Ascending aorta (tissue), 2 donors: ENCODE measurements around the gene ZNF430. TPM values are rescaled to one million over a fixed set of nuclear protein-coding genes. Genes with fewer than 3 reads are reported as not detected.
A peak's percentile ranks its signal among the peaks of the same experiment; 100 is the strongest.
"Not testable (repeated sequence)": the region's sequence is repeated elsewhere in the genome, so short reads cannot be mapped to it uniquely, and the experiment has no call there.

Experiments
- DNase-seq, 2 donors: peaks; one replicate each; pipeline ENCODE4 v3.0.0-alpha.2; 2019; ENCODE audit warnings: low spot score in 2 of 2
- H3K27ac ChIP-seq, 2 donors: fragments of 200-600 bp; sonication (generic); one replicate each; pipeline ENCODE4 v1.5.1; 2016 to 2017; ENCODE audit warnings: mild to moderate bottlenecking in 1 of 2
- H3K27me3 ChIP-seq: fragments of 200-600 bp; sonication (generic); one replicate; pipeline ENCODE4 v1.5.1; 2017
- H3K36me3 ChIP-seq, 2 donors: fragments of 200-600 bp; sonication (generic); one replicate each; pipeline ENCODE4 v1.5.1; 2016
- H3K4me1 ChIP-seq, 2 donors: fragments of 200-600 bp; sonication (generic); one replicate each; pipeline ENCODE4 v1.5.1; 2016 to 2017; ENCODE audit warnings: mild to moderate bottlenecking in 1 of 2
- H3K4me3 ChIP-seq, 2 donors: fragments of 200-600 bp; sonication (generic); one replicate each; pipeline ENCODE4 v1.5.1; 2016 to 2017; ENCODE audit warnings: mild to moderate bottlenecking in 1 of 2
- H3K9me3 ChIP-seq, 2 donors: fragments of 200-600 bp; sonication (generic); one replicate each; pipeline ENCODE4 v1.5.1; 2016
- CTCF ChIP-seq, 3 experiments: fragments of 200-600 bp in 2 of 3; fragments of 450-650 bp in 1 of 3; sonication (generic) in 2 of 3; IDR thresholded peaks; one replicate each; pipeline ENCODE4 v1.5.1; 2016 to 2019; ENCODE audit warnings: antibody characterized with exemption in 3 of 3, mild to moderate bottlenecking in 1 of 3, moderate library complexity in 1 of 3
- intact Hi-C: fragments of 100-400 bp; cut with DNase I; formaldehyde crosslinking; loops from one replicate; pipeline ENCODE4 v1.15.1; 2023
- total RNA-seq: library from RNA; depleted of rRNA; stranded (reverse); fragments of >200 nt; gene quantifications from one replicate; pipeline ENCODE4 v1.1.0, GENCODE V29; 2016

The ZNF430 gene
- 5.3 TPM for total RNA-seq

- Histone ChIP-seq H3K36me3 (peaks cover under 1 to 4% of the 10 kb centered on the region in 2 donors), H3K9me3 (no peaks in the 10 kb centered on the region), H3K4me1 (peaks cover 0 to 4% of the 10 kb centered on the region in 2 donors), H3K27me3 (no peaks in the 10 kb centered on the region), H3K27ac (peak within 1 kb of the TSS; percentile 75 to 88), H3K4me3 (peak within 1 kb of the TSS; percentile 93)
- no peak for TF ChIP-seq CTCF (IDR thresholded peaks at IDR 0.05)
- DNase-seq: peak; percentile 84 to 98
- intact Hi-C loops: loop anchor here (2.0 to 10.0 kb wide), 5 partner anchors 96 to 484 kb away; partner anchors contain the start of genes ZNF429, ZNF626, ZNF66 and ZNF85
Measured at GRCh38 chr19:21020298-21021227, at the start of gene ZNF430. TSS of gene ZNF430 (plus strand) at chr19:21020657. CDS start at chr19:21020801, 144 bp downstream.

- intact Hi-C loops: not testable (repeated sequence)
Measured at GRCh38 chr19:20992788-20993187, 27.7 kb upstream of the ZNF430 start.

GRCh38 chr19:20999731-21000352 is 20.6 kb upstream of the ZNF430 start:
- no peak for TF ChIP-seq CTCF (IDR thresholded peaks at IDR 0.05)
- Histone ChIP-seq H3K27ac (no peak overlapping the region), H3K4me1 (peaks cover 0 to 3% of the 10 kb centered on the region in 2 donors), H3K36me3 (no peaks in the 10 kb centered on the region), H3K27me3 (no peaks in the 10 kb centered on the region), H3K9me3 (no peaks in the 10 kb centered on the region), H3K4me3 (peak overlapping the region; percentile 56)
- intact Hi-C loops: no loop called here
- DNase-seq: peak; percentile 65 to 88

More at GRCh38 chr19:20992788-20993187, 27.7 kb upstream of the ZNF430 start:
- H3K27me3 ChIP-seq, H3K27ac ChIP-seq, H3K36me3 ChIP-seq, H3K4me1 ChIP-seq, H3K9me3 ChIP-seq, H3K4me3 ChIP-seq, DNase-seq: not testable (repeated sequence)

- not testable (repeated sequence) for DNase-seq, H3K27me3 ChIP-seq, H3K36me3 ChIP-seq, H3K9me3 ChIP-seq, H3K4me1 ChIP-seq
- intact Hi-C loops: loop anchor here (2.0 to 10.0 kb wide), 5 partner anchors 96 to 484 kb away; partner anchors contain the start of genes ZNF429, ZNF626, ZNF66 and ZNF85
- peak overlapping the region; percentile 75 to 88 for H3K27ac ChIP-seq
- peak overlapping the region; percentile 93 for H3K4me3 ChIP-seq
Measured at GRCh38 chr19:21021238-21021637, 781 bp downstream of the ZNF430 start.

- no peak for DNase-seq
- H3K4me3 ChIP-seq: no peak overlapping the region
- intact Hi-C loops: loop anchor here (10.0 kb wide), 3 partner anchors 98 to 482 kb away; partner anchors contain the start of genes ZNF429, ZNF626 and ZNF85
- no peak overlapping the region for H3K27ac ChIP-seq
- no peak for TF ChIP-seq CTCF (IDR thresholded peaks at IDR 0.05)
- no peaks in the 10 kb centered on the region for H3K9me3 ChIP-seq
- no peaks in the 10 kb centered on the region for H3K27me3 ChIP-seq
- peaks cover 0 to 11% of the 10 kb centered on the region in 2 donors for H3K4me1 ChIP-seq
- H3K36me3 ChIP-seq: peaks cover 4 to 10% of the 10 kb centered on the region in 2 donors
Measured at GRCh38 chr19:21022996-21023395, 2.5 kb downstream of the ZNF430 start.

- Histone ChIP-seq H3K4me3 (no peak overlapping the region), H3K9me3 (no peaks in the 10 kb centered on the region), H3K27me3 (no peaks in the 10 kb centered on the region), H3K27ac (no peak overlapping the region), H3K36me3 (peaks cover 4 to 10% of the 10 kb centered on the region in 2 donors), H3K4me1 (peaks cover 0 to 11% of the 10 kb centered on the region in 2 donors)
- intact Hi-C loops: loop anchor here (10.0 kb wide), 3 partner anchors 99 to 481 kb away; partner anchors contain the start of genes ZNF429, ZNF626 and ZNF85
- no peak for TF ChIP-seq CTCF (IDR thresholded peaks at IDR 0.05)
- no peak for DNase-seq
Measured at GRCh38 chr19:21023901-21024300, 3.4 kb downstream of the ZNF430 start.
